CD4-positive, alpha-beta T cell (primary cell): ENCODE measurements around the gene CFAP300. TPM values are rescaled to one million over a fixed set of nuclear protein-coding genes. Genes with fewer than 3 reads are reported as not detected.

Experiments
- ATAC-seq: fragments of 200-7000 bp; cut with Tn5 transposase; one replicate; pipeline ENCODE4 v1.10.0; 2022; ENCODE audit warnings: mild to moderate bottlenecking; ENCODE audit not compliant: poor library complexity
- CTCF ChIA-PET: fragments of 350-600 bp; sonication (Branson Sonifier 250); formaldehyde crosslinking; loops from one replicate; lab custom pipeline; 2021; ENCODE audit warnings: antibody characterized with exemption, inconsistent platforms; lab: Charles Lee
- POLR2A ChIA-PET: fragments of 350-600 bp; sonication (Branson Sonifier 250); formaldehyde crosslinking; loops from one replicate; lab custom pipeline; 2021; ENCODE audit warnings: antibody characterized with exemption, inconsistent platforms; lab: Charles Lee
- DNase-seq, 14 experiments: peaks; one replicate each; pipeline ENCODE4 v3.0.0-alpha.2; 2013 to 2020; ENCODE audit warnings: mixed read lengths in 2 of 14
- H3K27ac ChIP-seq, 2 donors: one replicate each; pipeline versions ENCODE4 v1.5.1 to v1.7.0; 2013; ENCODE audit warnings: low read length in 2 of 2, low read depth in 1 of 2, mild to moderate bottlenecking in 1 of 2
- H3K27me3 ChIP-seq, 2 experiments: 1 replicate in 1 of 2; 2 replicates in 1 of 2; pipeline versions ENCODE4 v1.6.1 to v1.7.0; 2013; ENCODE audit warnings: low read length in 2 of 2, control low read depth in 1 of 2, mild to moderate bottlenecking in 1 of 2, moderate library complexity in 1 of 2; ENCODE audit not compliant: insufficient read depth in 2 of 2, control insufficient read depth in 1 of 2
- H3K36me3 ChIP-seq: one replicate; pipeline ENCODE4 v1.6.1; 2013; ENCODE audit warnings: low read length, control low read depth; ENCODE audit not compliant: insufficient read depth
- H3K4me1 ChIP-seq: one replicate; pipeline ENCODE4 v1.6.1; 2013; ENCODE audit warnings: low read length, control low read depth; ENCODE audit not compliant: insufficient read depth
- H3K4me3 ChIP-seq: one replicate; pipeline ENCODE4 v1.5.1; 2013; ENCODE audit warnings: mild to moderate bottlenecking, low read length, moderate library complexity
- H3K9me3 ChIP-seq, 2 experiments: 1 replicate in 1 of 2; 2 replicates in 1 of 2; pipeline versions ENCODE4 v1.6.1 to v1.7.0; 2013; ENCODE audit warnings: low read length in 2 of 2, mild to moderate bottlenecking in 2 of 2, control low read depth in 1 of 2, moderate library complexity in 1 of 2; ENCODE audit not compliant: control insufficient read depth in 1 of 2, insufficient read depth in 1 of 2
- H3K27ac Mint-ChIP-seq: one replicate; pipeline ENCODE4 v1.8.0; 2020; ENCODE audit warnings: mixed read lengths
- H3K27me3 Mint-ChIP-seq: one replicate; pipeline ENCODE4 v1.8.0; 2021; ENCODE audit warnings: mixed read lengths
- H3K36me3 Mint-ChIP-seq: one replicate; pipeline ENCODE4 v1.8.0; 2021; ENCODE audit warnings: low read depth, mixed read lengths
- H3K4me1 Mint-ChIP-seq: one replicate; pipeline ENCODE4 v1.8.0; 2021; ENCODE audit warnings: low read depth, mixed read lengths
- H3K4me3 Mint-ChIP-seq: one replicate; pipeline ENCODE4 v1.8.0; 2020; ENCODE audit warnings: mild to moderate bottlenecking, mixed read lengths
- H3K9me3 Mint-ChIP-seq: one replicate; pipeline ENCODE4 v1.8.0; 2020; ENCODE audit warnings: mixed read lengths
- intact Hi-C, 2 experiments: fragments of 100-400 bp; cut with DNase I in 1 of 2; cut with micrococcal nuclease in 1 of 2; formaldehyde crosslinking; loops; one replicate each; pipeline versions ENCODE4 v1.15.1 to v1.9.0; 2023 to 2025; cut with DNase I, micrococcal nuclease
- total RNA-seq, 174 experiments: library from RNA in 2 of 174; stranded (reverse) in 2 of 174; gene quantifications; one replicate each; pipeline ENCODE4 v1.2.3 and lab custom pipeline; 2021 to 2026
- TF ChIP-seq, protein P1 (sequence below): fragments of 200-600 bp; IDR thresholded peaks from one replicate; pipeline ENCODE4 v1.8.0; 2022; ENCODE audit warnings: antibody characterized with exemption, mild to moderate bottlenecking

The CFAP300 gene
- total RNA-seq, 2 experiments from 2014 or later: not detected

GRCh38 chr11:102079625-102080024, 32.4 kb downstream of the CFAP300 start:
- no peak for DNase-seq
- Histone ChIP-seq H3K9me3 (peaks cover 0 to 4% of the 10 kb centered on the region in 2 experiments), H3K4me1 (no peaks in the 10 kb centered on the region), H3K4me3 (no peak overlapping the region), H3K36me3 (no peaks in the 10 kb centered on the region), H3K27ac (no peak overlapping the region), H3K27me3 (no peaks in the 10 kb centered on the region)
- no peaks in the 10 kb centered on the region for H3K9me3 Mint-ChIP-seq
- POLR2A ChIA-PET: no interaction called here
- H3K36me3 Mint-ChIP-seq: no peaks in the 10 kb centered on the region
- ATAC-seq: no peak
- intact Hi-C loops: no loop called here
- H3K4me1 Mint-ChIP-seq: no peaks in the 10 kb centered on the region
- no peak overlapping the region for H3K27ac Mint-ChIP-seq
- TF ChIP-seq, protein P1, sequence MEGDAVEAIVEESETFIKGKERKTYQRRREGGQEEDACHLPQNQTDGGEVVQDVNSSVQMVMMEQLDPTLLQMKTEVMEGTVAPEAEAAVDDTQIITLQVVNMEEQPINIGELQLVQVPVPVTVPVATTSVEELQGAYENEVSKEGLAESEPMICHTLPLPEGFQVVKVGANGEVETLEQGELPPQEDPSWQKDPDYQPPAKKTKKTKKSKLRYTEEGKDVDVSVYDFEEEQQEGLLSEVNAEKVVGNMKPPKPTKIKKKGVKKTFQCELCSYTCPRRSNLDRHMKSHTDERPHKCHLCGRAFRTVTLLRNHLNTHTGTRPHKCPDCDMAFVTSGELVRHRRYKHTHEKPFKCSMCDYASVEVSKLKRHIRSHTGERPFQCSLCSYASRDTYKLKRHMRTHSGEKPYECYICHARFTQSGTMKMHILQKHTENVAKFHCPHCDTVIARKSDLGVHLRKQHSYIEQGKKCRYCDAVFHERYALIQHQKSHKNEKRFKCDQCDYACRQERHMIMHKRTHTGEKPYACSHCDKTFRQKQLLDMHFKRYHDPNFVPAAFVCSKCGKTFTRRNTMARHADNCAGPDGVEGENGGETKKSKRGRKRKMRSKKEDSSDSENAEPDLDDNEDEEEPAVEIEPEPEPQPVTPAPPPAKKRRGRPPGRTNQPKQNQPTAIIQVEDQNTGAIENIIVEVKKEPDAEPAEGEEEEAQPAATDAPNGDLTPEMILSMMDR: no peak
- no peak overlapping the region for H3K4me3 Mint-ChIP-seq
- CTCF ChIA-PET: no interaction called here
- H3K27me3 Mint-ChIP-seq: peaks cover 21% of the 10 kb centered on the region

- ATAC-seq (no peak), DNase-seq (no peak)
- no peaks in the 10 kb centered on the region for H3K36me3 Mint-ChIP-seq
- H3K9me3 Mint-ChIP-seq: no peaks in the 10 kb centered on the region
- ChIA-PET CTCF (no interaction called here), POLR2A (no interaction called here)
- peaks cover 24% of the 10 kb centered on the region for H3K27me3 Mint-ChIP-seq
- no peaks in the 10 kb centered on the region for H3K9me3 ChIP-seq
- no peak overlapping the region for H3K27ac ChIP-seq
- intact Hi-C loops: no loop called here
- TF ChIP-seq, protein P1: no peak
- no peak overlapping the region for H3K27ac Mint-ChIP-seq
- H3K4me3 ChIP-seq: no peak overlapping the region
- no peaks in the 10 kb centered on the region for H3K4me1 ChIP-seq
- H3K36me3 ChIP-seq: no peaks in the 10 kb centered on the region
- no peaks in the 10 kb centered on the region for H3K27me3 ChIP-seq
- H3K4me3 Mint-ChIP-seq: no peak overlapping the region
- no peaks in the 10 kb centered on the region for H3K4me1 Mint-ChIP-seq
These were observed 34.1 kb downstream of the CFAP300 start for GRCh38 chr11:102081313-102081712.

GRCh38 chr11:102085864-102086551, 38.8 kb downstream of the CFAP300 start:
- POLR2A ChIA-PET: no interaction called here
- CTCF ChIA-PET: no interaction called here

More at GRCh38 chr11:102085864-102086551, 38.8 kb downstream of the CFAP300 start:
- ATAC-seq (no peak), DNase-seq (no peak)
- Histone ChIP-seq H3K4me1 (no peaks in the 10 kb centered on the region), H3K27me3 (no peaks in the 10 kb centered on the region), H3K27ac (no peak overlapping the region), H3K36me3 (no peaks in the 10 kb centered on the region), H3K9me3 (no peaks in the 10 kb centered on the region), H3K4me3 (no peak overlapping the region)
- Mint-ChIP-seq H3K36me3 (no peaks in the 10 kb centered on the region), H3K4me1 (no peaks in the 10 kb centered on the region), H3K9me3 (no peaks in the 10 kb centered on the region), H3K27ac (no peak overlapping the region), H3K4me3 (no peak overlapping the region), H3K27me3 (peaks cover 9% of the 10 kb centered on the region)
- intact Hi-C loops: no loop called here
- TF ChIP-seq, protein P1: no peak
